ENCODE results near the gene GPC5. TPM values are rescaled to one million over a fixed set of nuclear protein-coding genes. Genes with fewer than 3 reads are reported as not detected.

GPC5 gene
- total and polyA plus RNA-seq, 2 of the 8 experiments (the other 6 are each of a cell fraction or from before 2014, with no cell fraction given): 0.20 to 0.39 TPM

DNA sequence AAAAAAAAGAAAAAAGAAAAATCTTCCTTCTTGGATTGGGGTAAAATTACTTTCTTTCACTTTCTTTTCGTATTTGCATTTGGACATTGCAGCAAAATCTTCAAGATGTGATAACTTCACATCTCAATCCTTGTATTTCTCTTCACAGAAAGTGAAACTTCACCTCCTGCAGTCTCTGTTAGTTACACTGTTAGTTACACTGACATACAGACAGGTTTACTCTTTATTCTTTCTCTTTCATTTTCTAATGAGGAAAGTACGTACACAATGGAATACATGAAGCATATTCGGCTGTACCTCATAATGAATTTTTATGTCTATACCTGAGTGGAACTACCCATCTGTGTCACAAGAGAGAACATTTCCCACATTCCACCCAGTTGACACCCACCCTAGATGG, 1369.0 kb downstream of the GPC5 start:
- no peak overlapping the region for H3K56ac ChIP-seq (replicated peaks; ENCODE audit: insufficient read length, low read depth, low read length)
- H4K5ac ChIP-seq (ENCODE audit: insufficient read length, low read depth, low read length): no peak overlapping the region
- H2BK12ac ChIP-seq (ENCODE audit: low read depth, low read length): no peak overlapping the region
- H3K4ac ChIP-seq (replicated peaks; ENCODE audit: insufficient read length, low read depth, low read length): no peak overlapping the region
- H3K27me3 ChIP-seq (replicated peaks in 1 of 4; ENCODE audit: control insufficient read depth in 3 of 4, extremely low read depth in 1 of 4, insufficient read depth in 3 of 4, low read length in 3 of 4): peaks cover 0 to 1% (median 0%) of the 10 kb centered on the region in 4 experiments; a peak in 1 of 7 replicates
- H4K8ac ChIP-seq (ENCODE audit: extremely low read depth, insufficient read depth, low read length): no peak overlapping the region
- H2BK15ac ChIP-seq (ENCODE audit: low read length): no peak overlapping the region
- no peak overlapping the region for H3K14ac ChIP-seq (ENCODE audit: insufficient read length)
- H2AFZ ChIP-seq (ENCODE audit: low read length): no peak overlapping the region
- H3K9ac ChIP-seq (replicated peaks in 1 of 4; ENCODE audit: extremely low read depth in 1 of 4, low read depth in 3 of 4, low read length in 3 of 4): no peak overlapping the region
- TF ChIP-seq NRF1 (IDR thresholded peaks at IDR 0.05; ENCODE audit: low read depth, low read length) (no peak), CHD2 (IDR thresholded peaks at IDR 0.05; ENCODE audit: low read length) (no peak), JUN (IDR thresholded peaks at IDR 0.05; ENCODE audit: low read depth, low read length) (no peak), KDM5A (IDR thresholded peaks at IDR 0.05; ENCODE audit: low read length) (no peak)
- CTCF ChIA-PET (ENCODE audit: partially characterized antibody): no interaction called here
- H3K79me1 ChIP-seq (ENCODE audit: low read depth, low read length): no peaks in the 10 kb centered on the region
- H2AK5ac ChIP-seq (ENCODE audit: low read depth, low read length): no peak overlapping the region
- no peak overlapping the region for H3K23ac ChIP-seq (ENCODE audit: insufficient read length)
- no peak overlapping the region for H3K18ac ChIP-seq (ENCODE audit: extremely low read depth, low read length)
- no peak overlapping the region for H3K4me3 ChIP-seq (ENCODE audit: extremely low read depth in 1 of 4, insufficient read depth in 2 of 4, low read depth in 3 of 4, low read length in 4 of 4)
- no peak overlapping the region for H4K91ac ChIP-seq (replicated peaks; ENCODE audit: insufficient read length, low read length)
- no peak overlapping the region for H2BK120ac ChIP-seq (replicated peaks; ENCODE audit: low read depth, low read length)
- no peaks in the 10 kb centered on the region for H3K23me2 ChIP-seq (ENCODE audit: low read depth, low read length)
- H3K79me2 ChIP-seq (ENCODE audit: control insufficient read depth in 1 of 2, insufficient read depth in 2 of 2, low read length in 2 of 2): no peaks in the 10 kb centered on the region
- H2BK5ac ChIP-seq (ENCODE audit: low read depth, low read length): no peak overlapping the region
- DNase-seq (ENCODE audit: low read depth in 1 of 2, low spot score in 2 of 2) (no peak), FAIRE-seq (no peak)
- POLR2A ChIA-PET (ENCODE audit: partially characterized antibody): no interaction called here
- H2BK20ac ChIP-seq (ENCODE audit: low read length): no peak overlapping the region
- no peaks in the 10 kb centered on the region for H4K20me1 ChIP-seq (replicated peaks in 1 of 2; ENCODE audit: control insufficient read depth in 1 of 2, insufficient read depth in 2 of 2, low read length in 2 of 2)
- 90% methylated on average over 3 of the region's 3 CpGs; no CpG with 5 or more reads in 1 of the 2 experiments for WGBS, 2 experiments (ENCODE audit: extremely low coverage in 1 of 2, insufficient coverage in 1 of 2, insufficient read length in 1 of 2, insufficient replicate concordance in 2 of 2, low coverage in 1 of 2, low lambda C conversion rate in 2 of 2, missing lambda C conversion rate in 1 of 2)
- H3K4me1 ChIP-seq (replicated peaks in 1 of 4; ENCODE audit: control insufficient read depth in 3 of 4, insufficient read depth in 4 of 4, low read length in 3 of 4): no peaks in the 10 kb centered on the region
- no peak overlapping the region for H3K4me2 ChIP-seq (ENCODE audit: insufficient read depth in 1 of 2, low read depth in 2 of 2, low read length in 2 of 2)
- H3K27ac ChIP-seq (ENCODE audit: low read depth, low read length): no peak overlapping the region
- H3K9me3 ChIP-seq (ENCODE audit: insufficient read depth in 2 of 2, low read depth in 1 of 2, low read length in 1 of 2): no peaks in the 10 kb centered on the region
- H3K36me3 ChIP-seq (ENCODE audit: control insufficient read depth in 2 of 4, insufficient read depth in 4 of 4, low read length in 3 of 4): no peaks in the 10 kb centered on the region

Data from H1 (cell line).